Measurements from ENCODE around the gene FOLR3.
A peak's percentile ranks its signal among the peaks of the same experiment; 100 is the strongest.

The FOLR3 gene

DNA sequence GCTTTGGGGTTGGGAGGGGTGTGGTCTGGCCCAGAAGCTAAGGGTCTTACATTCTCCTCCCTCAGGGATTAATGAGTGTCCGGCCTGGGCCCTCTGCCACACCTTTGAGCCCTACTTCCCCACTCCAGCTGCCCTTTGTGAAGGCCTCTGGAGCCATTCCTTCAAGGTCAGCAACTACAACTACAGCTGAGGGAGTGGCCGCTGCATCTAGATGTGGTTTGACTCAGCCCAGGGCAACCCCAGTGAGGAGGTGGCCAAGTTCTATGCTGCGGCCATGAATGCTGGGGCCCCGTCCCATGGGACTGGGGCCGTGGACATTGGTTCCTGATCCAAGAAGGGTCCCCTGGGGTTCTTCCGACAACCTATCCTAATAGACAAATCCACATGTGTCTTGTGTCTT, 42.1 kb downstream of the FOLR3 start:
- no peak for TF ChIP-seq YY1 (IDR thresholded peaks at IDR 0.05; ENCODE audit: low read depth)
- no peak for TF ChIP-seq EGR1 (IDR thresholded peaks at IDR 0.05)
- TF ChIP-seq EP300 (IDR thresholded peaks at IDR 0.05; ENCODE audit: borderline replicate concordance): no peak
- TF ChIP-seq TCF12 (IDR thresholded peaks at IDR 0.05; ENCODE audit: low read depth): no peak

DNA sequence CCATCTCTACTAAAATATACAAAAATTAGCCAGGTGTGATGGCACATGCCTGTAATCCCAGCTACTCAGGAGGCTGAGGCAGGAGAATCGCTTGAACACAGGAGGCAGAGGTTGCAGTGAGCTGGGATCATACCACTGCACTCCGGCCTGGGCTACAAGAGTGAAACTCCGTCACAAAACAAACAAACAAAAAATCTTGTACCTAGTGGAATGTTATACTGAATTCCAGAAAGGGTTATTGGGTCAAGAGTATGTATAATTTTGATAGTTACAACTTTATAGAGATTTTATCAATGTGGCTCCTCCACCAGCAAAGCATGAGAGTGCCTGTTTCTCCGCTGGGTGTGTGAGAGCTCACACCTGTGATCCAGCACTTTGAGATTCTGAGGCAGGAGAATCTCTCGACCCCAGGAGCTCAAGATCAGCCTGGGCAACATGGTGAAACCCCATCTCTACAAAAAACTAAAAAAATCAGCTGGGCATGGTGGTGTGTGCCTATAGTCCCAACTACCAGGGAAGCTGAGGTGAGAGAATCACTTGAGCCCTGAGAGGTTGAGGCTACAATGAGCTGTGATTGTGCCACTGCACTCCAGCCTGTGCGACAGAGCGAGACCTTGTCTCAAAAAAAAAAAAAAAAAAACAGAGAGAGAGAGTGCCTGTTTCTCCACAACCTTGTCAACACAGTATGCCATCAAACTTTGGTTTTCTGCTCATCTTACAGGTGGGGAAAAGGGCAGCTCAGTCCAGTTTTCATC, 43.7 kb downstream of the FOLR3 start:
- TF ChIP-seq, protein P1, sequence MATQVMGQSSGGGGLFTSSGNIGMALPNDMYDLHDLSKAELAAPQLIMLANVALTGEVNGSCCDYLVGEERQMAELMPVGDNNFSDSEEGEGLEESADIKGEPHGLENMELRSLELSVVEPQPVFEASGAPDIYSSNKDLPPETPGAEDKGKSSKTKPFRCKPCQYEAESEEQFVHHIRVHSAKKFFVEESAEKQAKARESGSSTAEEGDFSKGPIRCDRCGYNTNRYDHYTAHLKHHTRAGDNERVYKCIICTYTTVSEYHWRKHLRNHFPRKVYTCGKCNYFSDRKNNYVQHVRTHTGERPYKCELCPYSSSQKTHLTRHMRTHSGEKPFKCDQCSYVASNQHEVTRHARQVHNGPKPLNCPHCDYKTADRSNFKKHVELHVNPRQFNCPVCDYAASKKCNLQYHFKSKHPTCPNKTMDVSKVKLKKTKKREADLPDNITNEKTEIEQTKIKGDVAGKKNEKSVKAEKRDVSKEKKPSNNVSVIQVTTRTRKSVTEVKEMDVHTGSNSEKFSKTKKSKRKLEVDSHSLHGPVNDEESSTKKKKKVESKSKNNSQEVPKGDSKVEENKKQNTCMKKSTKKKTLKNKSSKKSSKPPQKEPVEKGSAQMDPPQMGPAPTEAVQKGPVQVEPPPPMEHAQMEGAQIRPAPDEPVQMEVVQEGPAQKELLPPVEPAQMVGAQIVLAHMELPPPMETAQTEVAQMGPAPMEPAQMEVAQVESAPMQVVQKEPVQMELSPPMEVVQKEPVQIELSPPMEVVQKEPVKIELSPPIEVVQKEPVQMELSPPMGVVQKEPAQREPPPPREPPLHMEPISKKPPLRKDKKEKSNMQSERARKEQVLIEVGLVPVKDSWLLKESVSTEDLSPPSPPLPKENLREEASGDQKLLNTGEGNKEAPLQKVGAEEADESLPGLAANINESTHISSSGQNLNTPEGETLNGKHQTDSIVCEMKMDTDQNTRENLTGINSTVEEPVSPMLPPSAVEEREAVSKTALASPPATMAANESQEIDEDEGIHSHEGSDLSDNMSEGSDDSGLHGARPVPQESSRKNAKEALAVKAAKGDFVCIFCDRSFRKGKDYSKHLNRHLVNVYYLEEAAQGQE (IDR thresholded peaks at IDR 0.05; ENCODE audit: low read depth): no peak
- TF ChIP-seq CREB1 (IDR thresholded peaks at IDR 0.05; ENCODE audit: low read depth) (no peak), TEAD4 (IDR thresholded peaks at IDR 0.05) (no peak), RAD21 (IDR thresholded peaks at IDR 0.05; ENCODE audit: low read depth) (no peak), TAF1 (IDR thresholded peaks at IDR 0.05; ENCODE audit: low read depth) (no peak), TCF12 (IDR thresholded peaks at IDR 0.05; ENCODE audit: low read depth) (no peak), EGR1 (IDR thresholded peaks at IDR 0.05) (no peak), EP300 (IDR thresholded peaks at IDR 0.05; ENCODE audit: borderline replicate concordance) (no peak), CEBPB (IDR thresholded peaks at IDR 0.05) (no peak), YY1 (IDR thresholded peaks at IDR 0.05; ENCODE audit: low read depth) (no peak), ZBTB7A (IDR thresholded peaks at IDR 0.05; ENCODE audit: low read depth) (no peak)
- TF ChIP-seq, protein P2, sequence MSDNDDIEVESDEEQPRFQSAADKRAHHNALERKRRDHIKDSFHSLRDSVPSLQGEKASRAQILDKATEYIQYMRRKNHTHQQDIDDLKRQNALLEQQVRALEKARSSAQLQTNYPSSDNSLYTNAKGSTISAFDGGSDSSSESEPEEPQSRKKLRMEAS (IDR thresholded peaks at IDR 0.05): no peak
- TF ChIP-seq, protein P3, sequence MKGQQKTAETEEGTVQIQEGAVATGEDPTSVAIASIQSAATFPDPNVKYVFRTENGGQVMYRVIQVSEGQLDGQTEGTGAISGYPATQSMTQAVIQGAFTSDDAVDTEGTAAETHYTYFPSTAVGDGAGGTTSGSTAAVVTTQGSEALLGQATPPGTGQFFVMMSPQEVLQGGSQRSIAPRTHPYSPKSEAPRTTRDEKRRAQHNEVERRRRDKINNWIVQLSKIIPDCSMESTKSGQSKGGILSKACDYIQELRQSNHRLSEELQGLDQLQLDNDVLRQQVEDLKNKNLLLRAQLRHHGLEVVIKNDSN (IDR thresholded peaks at IDR 0.05): no peak

DNA sequence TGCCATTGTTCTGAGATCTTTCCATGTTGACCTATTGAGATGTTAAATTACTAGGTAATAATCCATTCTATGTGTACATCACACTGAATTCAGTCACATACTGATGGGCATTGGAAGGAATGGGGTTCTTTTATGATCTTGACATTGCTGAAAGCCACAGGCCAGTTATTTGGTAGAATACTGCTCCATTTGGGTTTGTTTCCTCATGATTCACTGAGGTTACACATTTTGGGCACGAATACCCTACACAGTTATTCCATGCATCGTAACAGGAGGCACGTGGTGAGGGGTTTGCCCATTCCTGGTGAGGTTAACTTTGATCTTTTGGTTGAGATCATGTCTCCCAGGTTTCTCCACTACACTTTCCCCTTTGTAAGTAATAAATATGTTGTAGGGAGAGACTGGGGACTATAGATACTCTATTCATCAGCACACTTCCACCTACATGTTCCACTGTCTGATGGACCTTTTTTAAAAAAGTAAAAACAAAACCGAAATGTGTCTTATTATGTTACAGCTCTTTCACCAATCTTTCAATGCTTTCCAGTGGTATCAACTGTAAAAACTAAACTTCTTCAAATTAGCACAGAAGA, 44.4 kb downstream of the FOLR3 start:
- no peak for TF ChIP-seq ZBTB7A (IDR thresholded peaks at IDR 0.05; ENCODE audit: low read depth)
- TF ChIP-seq YY1 (IDR thresholded peaks at IDR 0.05; ENCODE audit: low read depth): no peak
- no peak for TF ChIP-seq TEAD4 (IDR thresholded peaks at IDR 0.05)
- TF ChIP-seq CREB1 (IDR thresholded peaks at IDR 0.05; ENCODE audit: low read depth): no peak
- TF ChIP-seq EP300 (IDR thresholded peaks at IDR 0.05; ENCODE audit: borderline replicate concordance): no peak
- TF ChIP-seq EGR1 (IDR thresholded peaks at IDR 0.05): no peak
- TF ChIP-seq, protein P1 (IDR thresholded peaks at IDR 0.05; ENCODE audit: low read depth): no peak
- no peak for TF ChIP-seq CEBPB (IDR thresholded peaks at IDR 0.05)
- TF ChIP-seq, protein P2 (IDR thresholded peaks at IDR 0.05): no peak
- TF ChIP-seq RAD21 (IDR thresholded peaks at IDR 0.05; ENCODE audit: low read depth): no peak
- TF ChIP-seq TAF1 (IDR thresholded peaks at IDR 0.05; ENCODE audit: low read depth): no peak
- TF ChIP-seq TCF12 (IDR thresholded peaks at IDR 0.05; ENCODE audit: low read depth): no peak
- TF ChIP-seq FOXM1 (IDR thresholded peaks at IDR 0.05; ENCODE audit: borderline replicate concordance, low read depth): no peak
- TF ChIP-seq, protein P3 (IDR thresholded peaks at IDR 0.05): no peak
- no peak for TF ChIP-seq NFIC (IDR thresholded peaks at IDR 0.05)

DNA sequence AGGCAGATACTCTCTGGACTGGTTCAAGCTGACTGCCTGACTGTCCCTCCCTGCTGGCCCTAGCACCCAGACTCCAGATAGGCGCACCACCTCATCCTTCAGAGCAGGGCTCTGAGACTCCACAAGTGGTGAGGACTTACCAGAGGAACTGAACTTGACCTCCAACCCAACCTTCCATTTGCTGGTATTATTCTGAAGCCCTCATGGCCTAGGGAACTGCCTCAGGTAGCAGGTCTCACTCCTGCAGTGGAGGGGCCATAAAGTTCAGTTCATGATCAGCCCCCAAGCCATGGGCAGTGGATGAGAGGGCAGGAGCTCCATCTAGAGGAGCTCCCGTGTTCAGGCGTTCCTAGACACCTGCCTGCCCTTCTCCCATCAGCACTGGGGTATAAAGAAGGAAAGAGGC, 46.0 kb downstream of the FOLR3 start:
- TF ChIP-seq RAD21 (IDR thresholded peaks at IDR 0.05; ENCODE audit: low read depth): peak; percentile 54

DNA sequence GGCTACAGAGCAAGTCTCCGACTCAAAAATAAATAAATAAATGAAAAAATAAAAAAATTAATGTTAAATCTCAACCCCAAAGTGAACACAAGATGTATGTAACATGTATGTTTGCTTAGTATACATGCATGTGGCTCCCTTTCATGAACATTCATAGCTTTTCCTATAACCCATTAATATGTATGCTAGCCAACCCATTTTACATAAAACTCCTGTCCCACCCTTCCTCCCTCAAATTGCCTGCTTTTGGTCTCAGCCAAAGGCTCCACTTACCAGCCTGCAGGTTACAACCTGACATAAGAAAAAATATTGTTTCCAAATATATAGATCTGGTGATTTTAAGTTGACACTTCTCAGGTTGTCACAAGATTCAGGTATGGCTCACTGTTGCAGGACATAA, 52.7 kb downstream of the FOLR3 start:
- TF ChIP-seq EGR1 (IDR thresholded peaks at IDR 0.05) (no peak), TCF12 (IDR thresholded peaks at IDR 0.05; ENCODE audit: low read depth) (no peak), YY1 (IDR thresholded peaks at IDR 0.05; ENCODE audit: low read depth) (no peak), CREB1 (IDR thresholded peaks at IDR 0.05; ENCODE audit: low read depth) (no peak), TEAD4 (IDR thresholded peaks at IDR 0.05) (no peak), EP300 (IDR thresholded peaks at IDR 0.05; ENCODE audit: borderline replicate concordance) (no peak), NFIC (IDR thresholded peaks at IDR 0.05) (no peak), FOXM1 (IDR thresholded peaks at IDR 0.05; ENCODE audit: borderline replicate concordance, low read depth) (no peak), CEBPB (IDR thresholded peaks at IDR 0.05) (no peak), RAD21 (IDR thresholded peaks at IDR 0.05; ENCODE audit: low read depth) (no peak), TAF1 (IDR thresholded peaks at IDR 0.05; ENCODE audit: low read depth) (no peak), ZBTB7A (IDR thresholded peaks at IDR 0.05; ENCODE audit: low read depth) (no peak)
- TF ChIP-seq, protein P1 (IDR thresholded peaks at IDR 0.05; ENCODE audit: low read depth): no peak
- TF ChIP-seq, protein P2 (IDR thresholded peaks at IDR 0.05): no peak
- TF ChIP-seq, protein P3 (IDR thresholded peaks at IDR 0.05): no peak

Measured in Ishikawa (cell line).